Nucleus accumbens (tissue), 56 donors: ENCODE measurements around the gene TKFC.

Source experiments
- DNase-seq, 56 donors: peaks; one replicate each; lab custom pipeline; 2025; lab: John Stamatoyannopoulos, UW

TKFC gene

GRCh38 chr11:61332797-61333549 is at the start of gene TKFC, which contains the start of gene DDB1:
Gene TKFC, plus strand, starts transcription at chr11:61333228. Its CDS starts 1,501 bp downstream, at chr11:61334729.
Gene DDB1, minus strand, starts transcription at chr11:61333105. Its CDS starts 137 bp downstream, at chr11:61332968.
- DNase-seq = peak in 55 of 56 donors; percentile 61 to 98 (median 90)

- no peak for DNase-seq
These were observed 49.4 kb upstream of the TKFC start for GRCh38 chr11:61283613-61284012.

GRCh38 chr11:61287338-61287977 is 45.6 kb upstream of the TKFC start:
- no peak for DNase-seq

GRCh38 chr11:61290905-61291690 is 41.9 kb upstream of the TKFC start:
- DNase-seq = no peak

GRCh38 chr11:61292356-61292755 is 40.7 kb upstream of the TKFC start:
- DNase-seq = no peak

- DNase-seq = peak in 14 of 56 donors; percentile 13 to 52 (median 26)
These were observed 38.9 kb upstream of the TKFC start for GRCh38 chr11:61293867-61294716.

GRCh38 chr11:61294717-61295595 is 38.1 kb upstream of the TKFC start, which contains the start of gene VWCE:
Gene VWCE, minus strand, starts transcription at chr11:61295316. Its CDS starts 279 bp downstream, at chr11:61295037.
- peak in 28 of 56 donors; percentile 6 to 61 (median 28) for DNase-seq

GRCh38 chr11:61295596-61295926 is 37.5 kb upstream of the TKFC start:
- peak in 2 of 56 donors; percentile 21 to 39 for DNase-seq

GRCh38 chr11:61297341-61297740 is 35.7 kb upstream of the TKFC start:
- DNase-seq = no peak

- DNase-seq = peak in 11 of 56 donors; percentile 4 to 52 (median 14)
These were observed 35.3 kb upstream of the TKFC start for GRCh38 chr11:61297746-61298145.

- no peak for DNase-seq
These were observed 34.3 kb upstream of the TKFC start for GRCh38 chr11:61298663-61299244.

GRCh38 chr11:61302550-61302949 is 30.5 kb upstream of the TKFC start:
- DNase-seq = no peak

GRCh38 chr11:61303725-61304124 is 29.3 kb upstream of the TKFC start:
- no peak for DNase-seq

- DNase-seq = no peak
These were observed 27.6 kb upstream of the TKFC start for GRCh38 chr11:61305417-61305816.

- no peak for DNase-seq
These were observed 26.8 kb upstream of the TKFC start for GRCh38 chr11:61306221-61306620.

GRCh38 chr11:61307354-61307753 is 25.7 kb upstream of the TKFC start:
- no peak for DNase-seq

- DNase-seq = no peak
These were observed 23.9 kb upstream of the TKFC start for GRCh38 chr11:61309141-61309540.

GRCh38 chr11:61309739-61310138 is 23.3 kb upstream of the TKFC start:
- DNase-seq = no peak

GRCh38 chr11:61310749-61311148 is 22.3 kb upstream of the TKFC start:
- no peak for DNase-seq
